ENCODE data around the gene OVCH2.
"Not testable (repeated sequence)": the region's sequence is repeated elsewhere in the genome, so short reads cannot be mapped to it uniquely, and the experiment has no call there.

DNA sequence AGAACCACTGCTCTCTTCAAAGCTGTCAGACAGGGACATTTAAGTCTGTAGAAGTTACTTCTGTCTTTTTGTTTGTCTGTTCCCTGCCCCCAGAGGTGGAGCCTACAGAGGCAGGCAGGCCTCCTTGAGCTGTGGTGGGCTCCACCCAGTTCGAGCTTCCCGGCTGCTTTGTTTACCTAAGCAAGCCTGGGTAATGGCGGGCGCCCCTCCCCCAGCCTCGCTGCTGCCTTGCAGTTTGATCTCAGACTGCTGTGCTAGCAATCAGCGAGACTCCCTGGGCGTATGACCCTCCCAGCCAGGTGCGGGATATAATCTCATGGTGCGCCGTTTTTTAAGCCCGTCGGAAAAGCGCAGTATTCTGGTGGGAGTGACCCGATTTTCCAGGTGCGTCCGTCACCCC is 42.7 kb downstream of the OVCH2 start:
- not testable (repeated sequence) for TF ChIP-seq POLR2AphosphoS5 (IDR thresholded peaks at IDR 0.05; ENCODE audit: borderline replicate concordance, low read depth, low read length); EZH2 (IDR thresholded peaks at IDR 0.05)

Measured in SK-N-MC (cell line).